Measurements from ENCODE around the gene WWP2. TPM values are rescaled to one million over a fixed set of nuclear protein-coding genes. Genes with fewer than 3 reads are reported as not detected.

Gene WWP2
- total RNA-seq, 2 donors from 2014 or later: 73.2 to 102 TPM

DNA sequence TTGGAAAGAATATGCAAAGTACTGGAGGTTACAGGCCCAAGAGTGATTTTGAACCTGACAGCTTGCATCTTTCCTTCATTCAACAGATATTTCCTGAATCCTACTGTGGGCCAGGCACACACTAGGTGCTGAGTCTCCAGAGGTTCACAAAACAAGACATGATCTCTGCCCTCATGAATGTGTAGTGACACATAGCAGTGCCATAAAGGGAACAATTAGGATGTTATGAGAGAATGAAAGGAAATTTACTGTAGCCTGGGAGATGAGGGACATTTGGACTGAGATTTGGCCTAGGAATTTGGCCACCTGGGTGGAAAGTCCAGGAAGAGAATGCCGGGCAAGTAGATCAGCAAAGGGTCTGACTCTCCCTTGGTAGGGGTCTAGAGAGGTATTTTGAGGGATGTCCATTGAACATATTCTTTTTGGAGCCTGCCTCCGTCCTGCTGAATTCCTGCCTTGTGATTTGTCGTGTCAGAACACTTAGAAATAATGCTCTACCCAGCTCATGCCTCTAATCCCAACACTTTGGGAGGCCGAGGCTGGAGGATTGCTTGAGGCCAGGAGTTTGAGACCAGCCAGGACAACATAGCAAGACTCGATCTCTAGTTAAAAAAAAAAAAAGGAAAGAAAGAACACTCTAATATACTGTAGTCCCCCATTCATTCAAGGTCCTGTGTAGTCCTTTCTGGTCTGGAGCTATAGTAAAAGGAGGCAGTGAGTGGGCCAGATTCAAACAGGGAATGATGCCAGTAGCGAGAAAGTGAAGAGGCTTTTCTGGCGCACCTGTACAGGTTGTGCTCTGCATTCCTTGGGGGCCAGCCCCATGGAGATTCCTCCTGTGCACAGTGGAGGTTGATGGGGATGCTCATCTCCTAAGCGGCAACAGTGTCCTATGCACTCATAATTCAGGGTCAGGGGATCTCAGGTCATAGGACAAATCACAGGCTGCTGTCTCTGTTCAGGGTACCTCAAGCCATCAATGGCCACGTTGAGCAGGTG is 98.4 kb downstream of the WWP2 start:
- no peak overlapping the region for H3K4me3 ChIP-seq
- no peak for DNase-seq
- peak overlapping the region; percentile 87 for H3K27ac ChIP-seq
- intact Hi-C loops (cut with DNase I): no loop called here
- H3K9ac ChIP-seq (ENCODE audit: low read depth in 2 of 2, low read length in 2 of 2): peak overlapping the region in 1 of 2 donors; percentile 62
- peaks cover 11% of the 10 kb centered on the region for H3K4me1 ChIP-seq
- H3K27me3 ChIP-seq: no peaks in the 10 kb centered on the region
- no peak for TF ChIP-seq CTCF (IDR thresholded peaks at IDR 0.05)
- H3K9me3 ChIP-seq: no peaks in the 10 kb centered on the region
- H3K36me3 ChIP-seq: no peaks in the 10 kb centered on the region

- Histone ChIP-seq H3K4me1 (peaks cover 11% of the 10 kb centered on the region), H3K36me3 (no peaks in the 10 kb centered on the region), H3K4me3 (no peak overlapping the region), H3K27me3 (no peaks in the 10 kb centered on the region), H3K9me3 (no peaks in the 10 kb centered on the region), H3K9ac (ENCODE audit: low read depth in 2 of 2, low read length in 2 of 2) (peak overlapping the region in 1 of 2 donors; percentile 70), H3K27ac (peak overlapping the region; percentile 87)
- TF ChIP-seq CTCF (IDR thresholded peaks at IDR 0.05): no peak
- intact Hi-C loops (cut with DNase I): no loop called here
- peak; percentile 61 for DNase-seq
Measured at GRCh38 chr16:69861292-69862030, 99.3 kb downstream of the WWP2 start.

- H3K4me1 ChIP-seq: peaks cover 7% of the 10 kb centered on the region
- no peak overlapping the region for H3K4me3 ChIP-seq
- DNase-seq: no peak
- intact Hi-C loops (cut with DNase I): no loop called here
- H3K9ac ChIP-seq (ENCODE audit: low read depth in 2 of 2, low read length in 2 of 2): no peak overlapping the region
- H3K27ac ChIP-seq: no peak overlapping the region
- TF ChIP-seq CTCF (IDR thresholded peaks at IDR 0.05): no peak
- H3K9me3 ChIP-seq: no peaks in the 10 kb centered on the region
- no peaks in the 10 kb centered on the region for H3K36me3 ChIP-seq
- H3K27me3 ChIP-seq: no peaks in the 10 kb centered on the region
Measured at GRCh38 chr16:69863401-69864281, 101.5 kb downstream of the WWP2 start.

- intact Hi-C loops (cut with DNase I): no loop called here
- no peaks in the 10 kb centered on the region for H3K27me3 ChIP-seq
- no peak overlapping the region for H3K9ac ChIP-seq (ENCODE audit: low read depth in 2 of 2, low read length in 2 of 2)
- TF ChIP-seq CTCF (IDR thresholded peaks at IDR 0.05): no peak
- no peaks in the 10 kb centered on the region for H3K9me3 ChIP-seq
- no peaks in the 10 kb centered on the region for H3K36me3 ChIP-seq
- DNase-seq: no peak
- H3K4me3 ChIP-seq: no peak overlapping the region
- no peak overlapping the region for H3K27ac ChIP-seq
- H3K4me1 ChIP-seq: peaks cover 3% of the 10 kb centered on the region
Measured at GRCh38 chr16:69865701-69866100, 103.6 kb downstream of the WWP2 start.
